ENCODE results near the gene GEMIN8. TPM values are rescaled to one million over a fixed set of nuclear protein-coding genes. Genes with fewer than 3 reads are reported as not detected.

Gene GEMIN8
- total RNA-seq, 1 experiment from 2014 or later: 7.7 TPM

DNA sequence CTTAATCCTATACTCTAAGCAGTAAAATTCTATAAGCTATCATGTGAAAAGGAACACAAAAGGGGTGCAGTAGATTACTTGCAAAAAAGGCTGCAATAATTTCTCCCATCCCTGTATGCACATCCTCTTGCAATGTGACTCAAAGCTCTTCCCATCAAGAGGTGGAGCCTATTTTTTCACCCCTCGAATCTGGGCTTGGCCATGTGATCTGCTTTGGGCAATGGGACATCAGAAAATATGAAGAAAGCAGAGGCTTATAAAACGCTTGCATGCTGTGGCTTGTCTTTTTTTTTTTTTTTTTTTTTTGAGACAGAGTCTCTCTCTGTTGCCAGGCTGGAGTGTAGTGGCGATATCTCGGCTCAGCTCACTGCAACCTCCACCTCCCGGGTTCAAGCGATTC lies 33.0 kb downstream of the GEMIN8 start:
- POLR2A ChIA-PET: no interaction called here

GRCh38 chrX:13994536-13995080 lies 35.1 kb downstream of the GEMIN8 start:
- Mint-ChIP-seq H3K9me3 (ENCODE audit: unreplicated experiment) (no peaks in the 10 kb centered on the region), H3K36me3 (ENCODE audit: insufficient read depth, unreplicated experiment) (no peaks in the 10 kb centered on the region), H3K4me1 (ENCODE audit: low read depth, unreplicated experiment) (no peaks in the 10 kb centered on the region), H3K27ac (ENCODE audit: unreplicated experiment) (no peak overlapping the region), H3K4me3 (ENCODE audit: unreplicated experiment) (no peak overlapping the region), H3K27me3 (ENCODE audit: insufficient read depth, unreplicated experiment) (peaks cover 3% of the 10 kb centered on the region)
- CTCF ChIA-PET: no interaction called here
- POLR2A ChIA-PET: no interaction called here
- Histone ChIP-seq H3K36me3 (ENCODE audit: control insufficient read depth, insufficient read depth, low read length) (no peaks in the 10 kb centered on the region), H3K4me1 (no peaks in the 10 kb centered on the region), H3K4me3 (ENCODE audit: low read depth, low read length) (no peak overlapping the region), H3K27me3 (replicated peaks; ENCODE audit: control insufficient read depth, insufficient read depth, low read length) (no peaks in the 10 kb centered on the region), H3K9me3 (no peaks in the 10 kb centered on the region)
- intact Hi-C loops (cut with micrococcal nuclease; ENCODE audit: unreplicated experiment): no loop called here
- TF ChIP-seq, protein P1, sequence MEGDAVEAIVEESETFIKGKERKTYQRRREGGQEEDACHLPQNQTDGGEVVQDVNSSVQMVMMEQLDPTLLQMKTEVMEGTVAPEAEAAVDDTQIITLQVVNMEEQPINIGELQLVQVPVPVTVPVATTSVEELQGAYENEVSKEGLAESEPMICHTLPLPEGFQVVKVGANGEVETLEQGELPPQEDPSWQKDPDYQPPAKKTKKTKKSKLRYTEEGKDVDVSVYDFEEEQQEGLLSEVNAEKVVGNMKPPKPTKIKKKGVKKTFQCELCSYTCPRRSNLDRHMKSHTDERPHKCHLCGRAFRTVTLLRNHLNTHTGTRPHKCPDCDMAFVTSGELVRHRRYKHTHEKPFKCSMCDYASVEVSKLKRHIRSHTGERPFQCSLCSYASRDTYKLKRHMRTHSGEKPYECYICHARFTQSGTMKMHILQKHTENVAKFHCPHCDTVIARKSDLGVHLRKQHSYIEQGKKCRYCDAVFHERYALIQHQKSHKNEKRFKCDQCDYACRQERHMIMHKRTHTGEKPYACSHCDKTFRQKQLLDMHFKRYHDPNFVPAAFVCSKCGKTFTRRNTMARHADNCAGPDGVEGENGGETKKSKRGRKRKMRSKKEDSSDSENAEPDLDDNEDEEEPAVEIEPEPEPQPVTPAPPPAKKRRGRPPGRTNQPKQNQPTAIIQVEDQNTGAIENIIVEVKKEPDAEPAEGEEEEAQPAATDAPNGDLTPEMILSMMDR (IDR thresholded peaks at IDR 0.05; ENCODE audit: insufficient read depth in 1 of 2, low read depth in 1 of 2, low read length in 1 of 2, severe bottlenecking in 1 of 2, unreplicated experiment in 1 of 2): no peak
- BruUV-seq (replicated peaks): no TSS peak
- DNase-seq: no peak

More for the DNA sequence above, 33.0 kb downstream of the GEMIN8 start:
- TF ChIP-seq, protein P1 (IDR thresholded peaks at IDR 0.05; ENCODE audit: insufficient read depth in 1 of 2, low read depth in 1 of 2, low read length in 1 of 2, severe bottlenecking in 1 of 2, unreplicated experiment in 1 of 2): no peak
- DNase-seq: no peak
- H3K9me3 ChIP-seq: no peaks in the 10 kb centered on the region
- intact Hi-C loops (cut with micrococcal nuclease; ENCODE audit: unreplicated experiment): no loop called here
- H3K4me1 ChIP-seq: no peaks in the 10 kb centered on the region
- H3K27ac Mint-ChIP-seq (ENCODE audit: unreplicated experiment): no peak overlapping the region
- no peaks in the 10 kb centered on the region for H3K36me3 ChIP-seq (ENCODE audit: control insufficient read depth, insufficient read depth, low read length)
- H3K27me3 ChIP-seq (replicated peaks; ENCODE audit: control insufficient read depth, insufficient read depth, low read length): no peaks in the 10 kb centered on the region
- H3K9me3 Mint-ChIP-seq (ENCODE audit: unreplicated experiment): no peaks in the 10 kb centered on the region
- no TSS peak for BruUV-seq (replicated peaks)
- no peak overlapping the region for H3K4me3 ChIP-seq (ENCODE audit: low read depth, low read length)
- H3K27me3 Mint-ChIP-seq (ENCODE audit: insufficient read depth, unreplicated experiment): peaks cover 3% of the 10 kb centered on the region
- CTCF ChIA-PET: no interaction called here
- no peaks in the 10 kb centered on the region for H3K36me3 Mint-ChIP-seq (ENCODE audit: insufficient read depth, unreplicated experiment)
- H3K4me1 Mint-ChIP-seq (ENCODE audit: low read depth, unreplicated experiment): no peaks in the 10 kb centered on the region
- H3K4me3 Mint-ChIP-seq (ENCODE audit: unreplicated experiment): no peak overlapping the region

- intact Hi-C loops (cut with micrococcal nuclease; ENCODE audit: unreplicated experiment): no loop called here
- Mint-ChIP-seq H3K27me3 (ENCODE audit: insufficient read depth, unreplicated experiment) (peaks cover 3% of the 10 kb centered on the region), H3K4me3 (ENCODE audit: unreplicated experiment) (no peak overlapping the region), H3K9me3 (ENCODE audit: unreplicated experiment) (no peaks in the 10 kb centered on the region), H3K27ac (ENCODE audit: unreplicated experiment) (no peak overlapping the region), H3K4me1 (ENCODE audit: low read depth, unreplicated experiment) (no peaks in the 10 kb centered on the region), H3K36me3 (ENCODE audit: insufficient read depth, unreplicated experiment) (no peaks in the 10 kb centered on the region)
- no peaks in the 10 kb centered on the region for H3K4me1 ChIP-seq
- H3K36me3 ChIP-seq (ENCODE audit: control insufficient read depth, insufficient read depth, low read length): no peaks in the 10 kb centered on the region
- POLR2A ChIA-PET: no interaction called here
- H3K9me3 ChIP-seq: no peaks in the 10 kb centered on the region
- no peak for DNase-seq
- TF ChIP-seq, protein P1 (IDR thresholded peaks at IDR 0.05; ENCODE audit: insufficient read depth in 1 of 2, low read depth in 1 of 2, low read length in 1 of 2, severe bottlenecking in 1 of 2, unreplicated experiment in 1 of 2): no peak
- no peak overlapping the region for H3K4me3 ChIP-seq (ENCODE audit: low read depth, low read length)
- CTCF ChIA-PET: no interaction called here
- H3K27me3 ChIP-seq (replicated peaks; ENCODE audit: control insufficient read depth, insufficient read depth, low read length): no peaks in the 10 kb centered on the region
- no TSS peak for BruUV-seq (replicated peaks)
Measured at GRCh38 chrX:13994104-13994503, 35.6 kb downstream of the GEMIN8 start.
